GM13977 (cell line): ENCODE measurements around the gene SULT1A2.
"Not testable (repeated sequence)": the region's sequence is repeated elsewhere in the genome, so short reads cannot be mapped to it uniquely, and the experiment has no call there.

ENCODE experiments used
- DNase-seq: peaks from one replicate; pipeline ENCODE4 v3.0.0; 2012; ENCODE audit warnings: low spot score
- in situ Hi-C: fragments of 300-500 bp; cut with MboI; formaldehyde crosslinking; loops from one replicate; pipeline ENCODE4 v1.12.0; 2022; ENCODE audit warnings: low sequenced_read_pairs, low pct_unique_long_range_greater_than_20kb, mixed read lengths, inconsistent platforms; ENCODE audit not compliant: unreplicated experiment
- TF ChIP-seq, protein P1 (sequence below): IDR thresholded peaks from 2 replicates; pipeline ENCODE4 v1.5.1; 2012; ENCODE audit warnings: mild to moderate bottlenecking, control low read depth; ENCODE audit not compliant: insufficient read depth; ENCODE audit errors: extremely low read depth, missing control alignments

Gene SULT1A2

DNA sequence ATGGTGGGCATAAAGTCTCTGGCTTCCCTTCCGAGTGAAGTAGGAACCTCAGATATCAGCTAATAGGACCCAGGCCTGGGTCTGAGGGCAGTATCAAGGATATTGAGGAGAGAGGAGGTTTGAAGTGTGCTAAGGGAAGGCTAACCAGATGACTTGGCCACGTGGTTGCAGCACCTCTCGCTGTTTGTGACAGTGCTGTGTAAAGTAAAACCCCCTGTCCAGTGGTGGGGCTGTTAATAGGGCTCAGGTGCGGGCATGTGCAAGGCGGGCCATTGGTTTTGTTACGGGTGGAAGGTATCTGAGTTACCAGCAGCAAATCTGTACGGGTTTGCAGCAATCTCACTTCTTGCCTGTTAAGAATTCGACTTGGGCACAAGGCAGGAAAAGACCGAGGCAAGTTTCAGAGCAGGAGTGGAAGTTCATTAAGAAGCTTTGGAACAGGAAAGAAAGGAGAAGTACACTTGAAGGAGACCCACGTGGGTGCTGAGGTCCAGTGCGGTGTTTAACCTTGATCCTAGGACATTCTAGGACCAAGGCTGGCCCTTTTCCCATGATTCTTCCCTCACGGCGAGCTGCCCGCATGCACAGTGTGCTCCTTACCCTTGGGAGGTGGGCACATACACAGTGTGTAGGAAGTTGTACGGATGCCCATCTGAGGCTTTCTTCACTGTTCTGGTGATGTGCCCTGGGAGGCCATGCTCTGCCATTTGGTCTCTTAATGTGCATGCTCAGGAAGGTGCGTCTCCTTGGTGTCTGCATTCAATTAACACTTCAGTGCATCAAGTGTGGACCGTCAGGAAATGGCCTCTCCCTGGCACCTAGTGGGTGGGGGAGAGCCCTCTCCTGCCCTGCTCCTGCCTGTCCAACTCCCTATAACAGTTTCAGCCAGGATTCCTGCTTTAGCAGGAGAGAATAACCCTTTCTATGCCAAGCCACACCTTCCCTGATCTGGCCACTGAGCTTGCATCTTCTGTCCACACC, 22.8 kb downstream of the SULT1A2 start:
- TF ChIP-seq, protein P1, sequence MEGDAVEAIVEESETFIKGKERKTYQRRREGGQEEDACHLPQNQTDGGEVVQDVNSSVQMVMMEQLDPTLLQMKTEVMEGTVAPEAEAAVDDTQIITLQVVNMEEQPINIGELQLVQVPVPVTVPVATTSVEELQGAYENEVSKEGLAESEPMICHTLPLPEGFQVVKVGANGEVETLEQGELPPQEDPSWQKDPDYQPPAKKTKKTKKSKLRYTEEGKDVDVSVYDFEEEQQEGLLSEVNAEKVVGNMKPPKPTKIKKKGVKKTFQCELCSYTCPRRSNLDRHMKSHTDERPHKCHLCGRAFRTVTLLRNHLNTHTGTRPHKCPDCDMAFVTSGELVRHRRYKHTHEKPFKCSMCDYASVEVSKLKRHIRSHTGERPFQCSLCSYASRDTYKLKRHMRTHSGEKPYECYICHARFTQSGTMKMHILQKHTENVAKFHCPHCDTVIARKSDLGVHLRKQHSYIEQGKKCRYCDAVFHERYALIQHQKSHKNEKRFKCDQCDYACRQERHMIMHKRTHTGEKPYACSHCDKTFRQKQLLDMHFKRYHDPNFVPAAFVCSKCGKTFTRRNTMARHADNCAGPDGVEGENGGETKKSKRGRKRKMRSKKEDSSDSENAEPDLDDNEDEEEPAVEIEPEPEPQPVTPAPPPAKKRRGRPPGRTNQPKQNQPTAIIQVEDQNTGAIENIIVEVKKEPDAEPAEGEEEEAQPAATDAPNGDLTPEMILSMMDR = no peak
- DNase-seq = no peak
- in situ Hi-C loops = no loop called here

DNA sequence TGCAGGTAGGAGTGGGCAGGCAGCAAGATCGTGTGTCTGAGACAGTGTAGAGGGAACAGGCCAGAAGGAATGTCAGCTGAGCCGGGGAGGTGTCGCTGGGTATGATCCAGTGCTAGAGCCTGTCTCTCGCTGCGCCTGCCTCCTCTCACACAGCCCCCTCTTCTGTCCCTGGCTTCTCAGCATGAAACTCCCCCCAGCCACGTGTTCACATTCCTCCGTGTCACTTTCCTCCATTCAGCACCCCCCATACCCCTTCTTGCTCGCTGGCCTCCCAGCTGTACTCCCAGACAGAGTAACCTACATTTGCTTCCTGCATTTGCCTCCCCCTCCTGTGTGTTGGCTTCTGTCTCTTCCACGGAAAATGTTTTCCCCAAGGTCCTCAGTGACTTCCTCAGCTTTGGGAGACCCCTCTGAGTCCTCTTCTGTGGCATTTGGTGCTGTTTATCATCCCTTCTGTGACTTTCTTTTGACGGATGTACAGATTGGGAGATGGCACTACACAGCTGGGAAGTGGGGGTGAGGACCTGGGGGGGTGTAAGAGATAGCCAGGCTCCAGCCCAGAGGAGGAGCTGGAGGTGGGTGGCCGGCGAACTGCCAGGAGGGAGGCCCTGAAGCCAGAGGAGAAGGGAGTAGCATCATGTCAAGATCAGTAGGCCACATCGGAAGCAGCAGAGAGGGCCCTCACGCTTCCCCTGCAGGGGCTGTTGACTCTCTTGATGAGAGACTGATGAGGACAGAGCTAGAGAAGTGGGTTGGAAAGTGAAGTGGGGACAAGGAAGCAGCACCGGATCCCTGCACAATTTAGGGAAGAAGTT, 23.9 kb downstream of the SULT1A2 start:
- no peak for DNase-seq
- in situ Hi-C loops = no loop called here
- TF ChIP-seq, protein P1 = no peak

DNA sequence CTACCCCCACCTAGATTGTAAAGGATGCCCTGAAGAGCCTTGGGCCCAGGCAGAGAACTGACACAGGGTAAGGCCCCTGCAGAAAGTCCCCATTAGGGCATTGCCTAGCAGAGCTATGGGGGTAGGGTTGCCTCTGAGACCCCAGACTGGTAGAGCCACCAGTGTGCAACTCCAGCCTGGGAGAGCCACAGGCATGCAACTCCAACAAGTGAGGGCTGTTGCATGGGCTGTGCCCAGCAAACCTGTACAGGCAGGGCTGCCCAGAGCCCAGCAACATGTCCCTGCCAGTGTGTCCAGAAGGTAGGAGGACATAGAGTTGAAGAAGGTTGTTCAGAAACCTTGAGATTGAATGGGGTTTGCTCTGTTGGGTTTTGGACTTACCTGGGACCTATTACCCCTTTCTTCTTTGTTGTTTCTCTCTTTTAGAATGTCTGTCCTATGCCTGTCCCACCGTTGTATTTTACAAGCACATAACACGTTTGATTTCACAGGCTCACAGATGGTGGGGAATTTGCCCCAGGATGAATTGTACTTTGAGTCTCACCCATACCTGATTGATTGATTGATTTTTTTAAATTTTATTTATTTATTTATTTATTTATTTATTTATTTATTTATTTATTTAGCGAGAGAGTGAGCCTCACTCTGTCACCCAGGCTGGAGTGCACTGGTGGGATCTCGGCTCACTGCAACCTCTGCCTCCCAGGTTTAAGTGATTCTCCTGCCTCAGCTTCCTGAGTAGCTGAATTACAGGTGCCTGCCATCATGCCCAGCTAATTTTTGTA, 26.7 kb downstream of the SULT1A2 start:
- in situ Hi-C loops = no loop called here
- TF ChIP-seq, protein P1 = no peak
- DNase-seq = no peak

DNA sequence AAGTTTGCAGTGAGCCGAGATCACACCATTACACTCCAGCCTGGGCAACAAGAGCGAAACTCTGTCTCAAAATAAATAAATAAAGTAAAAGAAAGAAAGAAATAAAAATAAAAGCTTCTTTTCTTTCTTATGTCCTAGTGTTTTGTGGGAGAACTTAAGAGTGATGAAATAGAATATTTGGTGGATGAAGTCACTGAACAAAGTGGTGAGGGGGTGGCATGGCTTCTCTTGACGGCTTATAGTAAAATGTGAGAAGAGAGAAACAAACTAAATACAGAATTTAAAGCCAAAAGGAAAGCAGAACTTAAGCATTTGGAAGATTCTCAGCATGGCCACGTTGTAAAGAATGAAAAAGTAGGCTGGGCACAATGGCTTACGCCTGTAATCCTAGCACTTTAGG, 27.8 kb downstream of the SULT1A2 start:
- TF ChIP-seq, protein P1 = no peak
- DNase-seq = no peak
- in situ Hi-C loops = no loop called here

DNA sequence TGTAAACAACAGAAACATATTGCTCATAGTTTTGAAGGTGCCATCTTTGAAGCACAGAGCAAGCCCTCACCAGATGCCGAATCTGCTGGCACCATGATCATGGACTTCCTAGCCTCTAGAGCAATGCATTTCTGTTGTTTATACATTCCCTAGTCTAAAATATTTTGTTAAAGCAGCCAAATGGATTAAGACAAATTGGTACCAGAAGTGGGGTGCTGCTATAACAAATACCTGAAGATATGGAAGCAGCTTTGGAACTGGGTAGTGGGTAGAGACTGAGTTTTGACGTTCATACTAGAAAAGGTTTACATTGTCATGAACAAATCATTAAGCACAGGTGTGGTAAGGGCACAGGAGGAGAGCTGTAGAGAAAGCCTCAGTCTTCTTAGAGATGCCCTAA, 29.6 kb downstream of the SULT1A2 start:
- no peak for DNase-seq
- TF ChIP-seq, protein P1 = no peak
- in situ Hi-C loops = no loop called here

DNA sequence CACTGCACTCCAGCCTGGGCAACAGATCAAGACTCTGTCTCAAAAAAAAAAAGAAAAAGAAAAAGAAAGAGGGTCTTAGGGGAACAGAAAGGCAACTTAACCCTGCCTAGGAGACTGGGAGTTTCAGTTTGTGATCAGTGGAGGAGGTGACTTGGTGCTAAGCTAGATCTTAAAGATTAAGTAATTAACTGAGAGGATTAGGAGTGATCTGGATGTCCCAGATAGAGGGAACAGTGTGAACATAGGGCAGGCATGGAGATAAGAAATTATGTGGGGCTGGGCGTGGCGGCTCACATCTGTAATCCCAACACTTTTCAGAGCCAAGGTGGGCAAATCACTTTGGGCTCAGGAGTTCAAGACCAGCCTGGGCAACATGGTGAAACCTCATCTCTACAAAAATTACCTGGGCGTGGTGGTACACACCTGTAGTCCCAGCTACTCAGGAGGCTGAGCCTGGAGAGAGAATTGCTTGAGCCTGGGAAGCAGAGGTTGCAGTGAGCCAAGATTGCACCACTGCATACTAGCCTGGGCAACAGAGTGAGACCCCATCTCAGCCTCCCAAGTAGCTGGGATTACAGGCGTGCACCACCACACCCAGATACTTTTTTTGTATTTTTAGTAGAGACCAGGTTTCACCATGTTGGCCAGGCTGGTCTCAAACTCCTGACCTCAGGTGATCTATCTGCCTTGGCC, 30.5 kb downstream of the SULT1A2 start:
- in situ Hi-C loops = not testable (repeated sequence)

More for the DNA sequence above, 30.5 kb downstream of the SULT1A2 start:
- DNase-seq = not testable (repeated sequence)
